GM12874 (cell line): ENCODE measurements around the gene CYB561D2.

ENCODE experiments used
- TF ChIP-seq, protein P1 (sequence below): IDR thresholded peaks from 2 replicates; pipeline ENCODE4 v1.5.1; 2011; ENCODE audit warnings: low read depth, mild to moderate bottlenecking, control low read depth, low read length, moderate library complexity; ENCODE audit not compliant: insufficient read depth

The CYB561D2 gene

DNA sequence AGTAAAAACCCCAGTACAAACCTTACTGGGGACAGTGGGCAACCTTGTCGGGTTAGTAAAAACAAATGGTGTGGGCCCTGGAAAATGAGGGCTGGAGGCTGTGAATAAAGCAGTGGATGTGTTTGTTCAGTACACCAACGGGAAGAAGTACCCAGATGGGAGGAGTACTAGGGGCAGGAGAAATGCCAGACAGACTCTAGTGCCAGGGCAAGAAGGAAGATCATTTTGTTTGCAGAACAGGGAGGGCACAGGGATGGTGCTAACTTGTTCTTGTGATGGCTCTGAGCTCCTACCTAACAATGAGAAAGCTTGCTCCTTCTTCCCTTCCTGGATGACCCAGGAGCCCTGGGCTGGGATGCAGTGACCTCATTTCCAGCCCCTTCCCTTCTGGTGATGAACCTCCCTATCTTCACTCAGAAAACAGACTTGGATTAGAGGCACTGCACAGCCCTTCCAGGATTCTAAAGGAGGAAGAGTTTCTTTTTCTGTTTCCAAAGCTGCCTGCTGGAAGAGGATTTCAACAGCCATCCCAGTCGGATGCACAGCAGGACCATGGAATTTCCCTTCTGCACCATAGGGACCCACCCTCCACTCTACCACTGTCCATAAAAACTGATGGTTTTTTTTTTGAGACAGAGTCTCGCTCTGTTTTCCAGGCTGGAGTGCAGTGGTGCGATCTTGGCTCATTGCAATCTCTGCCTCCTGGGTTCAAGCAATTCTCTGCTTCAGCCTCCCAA lies 16.2 kb upstream of the CYB561D2 start:
- TF ChIP-seq, protein P1, sequence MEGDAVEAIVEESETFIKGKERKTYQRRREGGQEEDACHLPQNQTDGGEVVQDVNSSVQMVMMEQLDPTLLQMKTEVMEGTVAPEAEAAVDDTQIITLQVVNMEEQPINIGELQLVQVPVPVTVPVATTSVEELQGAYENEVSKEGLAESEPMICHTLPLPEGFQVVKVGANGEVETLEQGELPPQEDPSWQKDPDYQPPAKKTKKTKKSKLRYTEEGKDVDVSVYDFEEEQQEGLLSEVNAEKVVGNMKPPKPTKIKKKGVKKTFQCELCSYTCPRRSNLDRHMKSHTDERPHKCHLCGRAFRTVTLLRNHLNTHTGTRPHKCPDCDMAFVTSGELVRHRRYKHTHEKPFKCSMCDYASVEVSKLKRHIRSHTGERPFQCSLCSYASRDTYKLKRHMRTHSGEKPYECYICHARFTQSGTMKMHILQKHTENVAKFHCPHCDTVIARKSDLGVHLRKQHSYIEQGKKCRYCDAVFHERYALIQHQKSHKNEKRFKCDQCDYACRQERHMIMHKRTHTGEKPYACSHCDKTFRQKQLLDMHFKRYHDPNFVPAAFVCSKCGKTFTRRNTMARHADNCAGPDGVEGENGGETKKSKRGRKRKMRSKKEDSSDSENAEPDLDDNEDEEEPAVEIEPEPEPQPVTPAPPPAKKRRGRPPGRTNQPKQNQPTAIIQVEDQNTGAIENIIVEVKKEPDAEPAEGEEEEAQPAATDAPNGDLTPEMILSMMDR, result no peak

DNA sequence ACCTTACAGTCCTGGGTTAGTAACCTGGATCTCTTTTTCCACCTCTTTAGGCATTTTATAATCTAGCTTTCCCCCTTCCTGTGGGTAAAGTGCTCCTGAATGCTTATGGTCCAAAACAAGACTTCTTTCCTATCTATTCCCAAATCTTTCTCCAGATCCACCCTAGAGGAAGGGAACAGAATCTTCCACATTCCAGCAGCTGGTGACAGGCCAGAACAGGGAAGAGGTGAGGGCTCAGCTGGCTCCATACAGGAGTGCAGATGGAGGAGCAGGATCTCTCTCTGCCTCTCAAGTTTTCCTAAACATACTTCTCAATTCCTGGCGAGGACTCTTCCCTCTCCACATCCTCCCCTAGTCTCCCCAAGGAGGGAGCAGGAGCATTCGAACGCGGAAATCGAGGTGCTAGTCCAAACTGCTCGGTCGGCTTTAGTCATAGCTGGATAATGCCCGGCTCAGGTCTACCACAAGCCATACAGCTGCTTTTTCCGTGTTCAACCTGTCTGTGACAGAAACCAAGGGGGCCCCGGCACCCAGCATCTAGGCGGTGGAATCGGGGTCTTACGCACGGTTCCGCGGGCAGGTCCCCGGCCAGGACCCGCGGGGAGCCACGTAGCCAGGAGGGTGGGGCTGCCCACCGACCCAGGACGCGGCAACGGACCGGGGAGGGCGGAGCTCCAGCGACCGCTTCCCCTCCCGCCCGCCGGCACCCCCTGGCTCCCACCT lies 14.0 kb upstream of the CYB561D2 start:
- TF ChIP-seq, protein P1, result no peak

DNA sequence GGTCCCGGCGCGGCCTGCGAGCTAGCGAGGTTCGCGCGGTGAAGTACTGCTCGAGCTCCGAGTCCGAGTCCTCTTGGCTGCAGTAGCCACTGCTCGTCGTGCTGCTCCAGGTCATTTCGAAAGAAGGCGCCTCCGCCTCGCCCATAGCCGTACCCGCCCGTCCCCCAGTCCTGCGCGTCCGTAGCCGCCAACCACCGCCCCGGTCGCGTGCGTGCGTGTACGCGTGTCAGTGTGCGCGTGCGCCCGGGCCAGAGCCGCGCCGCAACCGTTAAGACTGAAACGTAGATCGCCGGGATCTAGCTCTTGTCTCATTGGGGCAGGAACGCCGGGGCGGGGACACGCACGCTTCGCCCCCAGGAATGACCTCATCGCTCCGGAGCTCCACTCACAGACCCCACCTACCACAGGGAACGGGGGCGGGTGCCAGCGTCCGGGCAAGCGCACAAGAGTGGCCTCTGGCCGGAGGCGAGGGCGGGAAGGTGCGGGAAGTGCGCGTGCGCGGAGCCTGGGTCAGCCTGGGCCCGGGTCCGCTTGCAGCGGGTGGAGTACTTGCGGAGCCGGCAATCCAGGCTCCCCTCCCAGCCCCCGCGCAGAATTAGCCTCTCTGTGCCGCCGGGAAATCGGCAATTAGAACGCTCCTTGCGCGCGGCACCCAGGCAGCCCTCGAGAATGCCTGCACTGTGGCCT lies 13.3 kb upstream of the CYB561D2 start:
- TF ChIP-seq, protein P1, result no peak

DNA sequence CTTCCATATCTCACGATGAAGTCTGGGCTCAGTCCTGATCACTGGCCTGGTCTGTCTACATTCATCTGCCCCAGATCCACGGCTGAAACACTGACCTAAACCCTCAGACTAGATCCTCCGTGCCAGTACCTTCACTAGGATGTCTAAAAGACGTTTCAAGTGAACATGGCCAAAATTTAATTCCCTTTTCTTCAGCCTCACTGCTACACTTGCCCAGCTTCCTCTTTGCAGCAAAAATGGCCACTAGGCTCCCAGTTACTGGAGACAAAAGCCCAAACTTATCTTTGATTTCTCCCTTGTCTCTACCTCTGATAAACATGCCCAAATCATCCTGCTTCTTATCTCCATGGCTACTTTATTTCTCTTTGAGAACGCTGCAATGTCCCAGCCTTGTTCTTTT lies 11.7 kb upstream of the CYB561D2 start:
- TF ChIP-seq, protein P1, result no peak

DNA sequence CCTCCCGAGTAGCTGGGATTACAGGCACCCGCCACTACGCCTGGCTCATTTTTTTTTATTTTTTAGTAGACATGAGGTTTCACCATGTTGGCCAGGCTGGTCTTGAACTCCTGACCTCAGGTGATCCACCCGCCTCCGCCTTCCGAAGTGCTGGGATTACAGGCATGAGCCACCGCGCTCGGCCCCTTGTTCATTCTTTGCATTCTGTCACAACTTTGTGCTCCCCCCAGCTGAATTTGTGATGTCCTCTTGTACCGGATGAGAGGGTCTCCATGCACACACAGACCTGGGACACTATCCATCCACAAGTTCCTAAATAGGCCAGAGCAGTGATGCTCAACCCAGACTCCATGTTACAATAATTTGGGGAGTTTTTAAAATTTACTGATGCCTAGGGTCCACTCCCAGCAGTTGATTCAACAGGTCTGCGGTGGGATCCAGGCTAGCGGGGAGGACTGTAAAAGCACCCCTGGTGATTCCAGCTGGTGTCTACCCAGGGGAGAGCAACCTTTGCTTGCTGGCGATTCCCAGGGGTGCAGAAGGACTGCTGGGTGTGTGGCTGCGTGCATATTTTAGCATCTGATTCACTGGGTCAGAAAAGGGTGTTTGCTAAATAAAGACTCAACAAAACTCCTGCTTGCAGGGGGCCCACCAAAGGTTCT lies 11.0 kb upstream of the CYB561D2 start:
- TF ChIP-seq, protein P1, result no peak

DNA sequence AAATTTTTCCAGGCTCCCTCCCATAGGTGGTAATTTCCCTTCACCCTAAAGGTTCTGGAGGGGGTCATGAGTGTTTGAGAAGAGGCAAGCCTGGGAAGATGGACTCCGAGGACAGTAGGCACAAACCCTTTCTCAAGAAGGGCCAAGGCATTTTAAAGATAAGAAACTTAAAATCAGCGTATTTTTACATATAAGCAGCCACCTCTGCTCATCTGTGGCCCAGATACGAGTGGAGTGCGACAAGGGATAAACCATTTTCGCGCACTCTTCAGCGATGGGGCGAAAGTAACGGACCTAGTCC lies 10.6 kb upstream of the CYB561D2 start:
- TF ChIP-seq, protein P1, result no peak

DNA sequence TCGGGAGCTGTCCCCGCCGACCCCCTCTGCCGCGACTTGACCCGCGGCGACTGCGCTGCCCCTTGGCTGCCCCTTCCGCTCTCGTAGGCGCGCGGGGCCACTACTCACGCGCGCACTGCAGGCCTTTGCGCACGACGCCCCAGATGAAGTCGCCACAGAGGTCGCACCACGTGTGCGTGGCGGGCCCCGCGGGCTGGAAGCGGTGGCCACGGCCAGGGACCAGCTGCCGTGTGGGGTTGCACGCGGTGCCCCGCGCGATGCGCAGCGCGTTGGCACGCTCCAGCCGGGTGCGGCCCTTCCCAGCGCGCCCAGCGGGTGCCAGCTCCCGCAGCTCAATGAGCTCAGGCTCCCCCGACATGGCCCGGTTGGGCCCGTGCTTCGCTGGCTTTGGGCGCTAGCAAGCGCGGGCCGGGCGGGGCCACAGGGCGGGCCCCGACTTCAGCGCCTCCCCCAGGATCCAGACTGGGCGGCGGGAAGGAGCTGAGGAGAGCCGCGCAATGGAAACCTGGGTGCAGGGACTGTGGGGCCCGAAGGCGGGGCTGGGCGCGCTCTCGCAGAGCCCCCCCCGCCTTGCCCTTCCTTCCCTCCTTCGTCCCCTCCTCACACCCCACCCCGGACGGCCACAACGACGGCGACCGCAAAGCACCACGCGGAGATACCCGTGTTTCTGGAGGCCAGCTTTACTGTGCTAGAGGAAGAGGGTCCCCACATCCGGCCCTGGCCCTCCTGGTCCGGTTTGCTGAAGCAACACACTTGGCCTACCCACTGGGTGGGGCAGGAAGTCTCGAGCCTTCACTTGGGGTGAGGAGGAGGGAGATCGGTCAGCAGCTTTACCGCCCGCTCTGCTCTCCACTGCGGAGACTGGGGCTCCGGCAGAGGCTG lies 10.0 kb upstream of the CYB561D2 start, which contains the start of gene RASSF1:
RASSF1 (minus strand) TSS at position 389 of the 882 bp plus-strand sequence; CDS start at position 358, 31 bp downstream.
- TF ChIP-seq, protein P1, result no peak
